KG1 (cell line): ENCODE results near the gene ERICH6B.
"Not testable (repeated sequence)": the region's sequence is repeated elsewhere in the genome, so short reads cannot be mapped to it uniquely, and the experiment has no call there.

Experiments
- DNase-seq: peaks from one replicate; lab custom pipeline; 2025; lab: John Stamatoyannopoulos, UW

ERICH6B gene

DNA sequence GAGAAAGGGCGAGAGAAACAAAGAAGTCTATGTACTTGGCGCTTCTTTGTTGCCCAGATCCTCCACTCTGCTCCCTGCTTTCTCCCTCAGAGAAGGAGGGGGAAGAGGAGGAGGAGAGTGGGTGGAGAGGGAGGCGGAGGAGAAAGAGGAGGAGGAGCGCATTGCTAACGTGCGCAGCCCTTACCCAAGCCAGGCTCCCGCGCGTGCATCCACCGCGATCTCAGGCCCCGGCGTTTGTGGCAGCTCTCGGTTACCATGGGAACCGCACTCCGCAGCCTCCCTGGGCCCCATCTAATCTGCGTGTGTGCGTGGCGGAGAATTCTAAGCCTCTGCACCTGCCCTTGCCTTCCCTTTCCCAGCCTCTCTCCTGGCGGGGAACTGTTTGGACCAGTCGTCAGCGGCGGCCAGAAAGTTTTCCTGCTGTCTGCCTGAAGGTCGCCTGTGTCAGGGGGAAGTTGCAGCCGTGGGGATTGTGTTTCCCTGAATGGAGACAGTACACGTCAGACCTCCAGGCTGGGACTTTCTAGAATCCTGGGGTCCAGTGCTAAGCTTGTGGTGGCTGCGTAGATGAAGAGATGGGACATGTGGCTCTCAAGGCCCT is at the start of gene ERICH6B:
ERICH6B (minus strand) TSS at position 239 of the 601 bp plus-strand sequence. CDS start 18,734 bp downstream, outside the sequence.
- no peak for DNase-seq

DNA sequence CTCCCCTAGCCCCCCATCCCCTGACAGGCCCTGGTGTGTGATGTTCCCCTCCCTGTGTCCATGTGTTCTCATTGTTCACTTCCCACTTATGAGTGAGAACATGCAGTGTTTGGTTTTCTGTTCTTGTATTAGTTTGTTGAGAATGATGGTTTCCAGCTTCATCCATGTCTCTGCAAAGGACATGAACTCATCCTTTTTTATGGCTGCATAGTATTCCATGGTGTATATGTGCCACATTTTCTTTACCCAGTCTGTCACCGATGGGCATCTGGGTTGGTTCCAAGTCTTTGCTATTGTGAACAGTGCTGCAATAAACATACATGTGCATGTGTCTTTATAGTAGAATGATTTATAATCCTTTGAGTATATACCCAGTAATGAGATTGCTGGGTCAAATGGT is 47.4 kb upstream of the ERICH6B start:
- not testable (repeated sequence) for DNase-seq

GRCh38 chr13:45662162-45662561 is 46.6 kb upstream of the ERICH6B start:
- DNase-seq: no peak

GRCh38 chr13:45660458-45660857 is 44.9 kb upstream of the ERICH6B start:
- not testable (repeated sequence) for DNase-seq

DNA sequence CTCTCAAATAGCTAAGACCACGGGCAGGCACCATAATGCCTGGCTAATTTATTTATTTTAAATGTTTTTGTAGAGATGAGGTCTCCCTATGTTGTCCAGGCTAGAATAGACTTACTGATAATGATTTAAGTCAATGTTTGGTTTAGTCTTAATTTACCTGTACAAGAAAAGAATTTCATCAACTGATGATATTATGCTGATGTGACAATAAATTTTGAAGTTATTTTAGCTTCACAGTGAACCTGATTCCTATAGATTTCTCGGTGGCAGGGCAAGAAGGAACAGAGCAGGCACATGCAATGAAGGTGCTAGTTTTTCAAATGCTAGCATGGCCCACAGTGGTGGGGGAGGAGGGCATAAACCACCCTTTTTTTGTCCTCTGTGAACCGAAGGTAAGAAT is 44.0 kb upstream of the ERICH6B start:
- DNase-seq: no peak

GRCh38 chr13:45658586-45659235 is 43.2 kb upstream of the ERICH6B start:
- no peak for DNase-seq

DNA sequence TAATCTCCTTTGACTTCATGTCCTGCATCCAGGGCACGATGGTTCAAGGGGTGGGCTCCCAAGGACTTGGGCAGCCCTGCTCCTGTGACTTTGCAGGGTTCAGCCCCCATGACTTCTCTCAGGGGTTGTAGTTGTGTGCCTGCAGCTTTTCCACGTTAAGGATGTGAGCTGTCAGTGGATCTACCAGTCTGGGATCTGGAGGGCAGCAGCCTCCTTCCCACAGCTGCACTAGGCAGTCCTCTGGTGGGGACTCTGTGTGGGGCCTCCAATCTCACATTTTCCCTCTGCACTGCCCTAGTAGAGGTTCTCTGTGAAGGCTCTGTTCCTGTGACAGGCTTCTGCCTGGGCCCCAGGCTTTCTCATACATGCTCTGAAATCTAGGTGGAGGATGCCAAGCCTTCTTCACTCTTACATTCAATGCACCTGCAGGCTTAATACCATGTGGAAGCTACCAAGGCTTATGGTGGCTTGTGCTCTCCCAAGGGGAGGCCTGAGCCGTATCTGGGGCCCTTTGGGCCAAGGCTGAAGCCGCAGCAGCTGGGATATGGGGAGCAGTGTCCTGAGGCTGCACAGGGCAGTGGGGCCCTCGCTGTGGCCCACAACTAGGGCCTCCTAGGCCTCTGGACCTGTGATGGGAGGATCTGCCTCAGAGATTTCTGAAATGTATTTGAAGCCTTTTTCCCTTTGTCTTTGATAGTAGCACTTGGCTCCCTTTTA is 39.3 kb upstream of the ERICH6B start:
- no peak for DNase-seq

GRCh38 chr13:45645263-45645662 is 29.7 kb upstream of the ERICH6B start:
- DNase-seq: not testable (repeated sequence)

GRCh38 chr13:45642159-45642558 is 26.6 kb upstream of the ERICH6B start:
- not testable (repeated sequence) for DNase-seq

DNA sequence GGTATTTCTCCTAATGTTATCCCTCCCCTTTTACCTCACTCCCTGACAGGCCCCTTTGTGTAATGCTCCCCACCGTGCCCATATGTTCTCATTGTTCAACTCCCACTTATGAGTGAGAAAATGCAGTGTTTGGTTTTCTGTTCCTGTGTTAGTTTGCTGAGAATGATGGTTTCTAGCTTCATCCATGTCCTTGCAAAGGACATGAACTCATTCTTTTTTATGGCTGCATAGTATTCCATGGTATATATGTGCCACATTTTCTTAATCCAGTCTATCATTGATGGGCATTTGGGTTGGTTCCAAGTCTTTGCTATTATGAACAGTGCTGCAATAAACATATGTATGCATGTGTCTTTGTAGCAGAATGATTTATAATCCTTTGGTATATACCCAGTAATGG is 19.8 kb upstream of the ERICH6B start:
- not testable (repeated sequence) for DNase-seq

GRCh38 chr13:45630791-45631190 is 15.3 kb upstream of the ERICH6B start:
- DNase-seq: no peak

DNA sequence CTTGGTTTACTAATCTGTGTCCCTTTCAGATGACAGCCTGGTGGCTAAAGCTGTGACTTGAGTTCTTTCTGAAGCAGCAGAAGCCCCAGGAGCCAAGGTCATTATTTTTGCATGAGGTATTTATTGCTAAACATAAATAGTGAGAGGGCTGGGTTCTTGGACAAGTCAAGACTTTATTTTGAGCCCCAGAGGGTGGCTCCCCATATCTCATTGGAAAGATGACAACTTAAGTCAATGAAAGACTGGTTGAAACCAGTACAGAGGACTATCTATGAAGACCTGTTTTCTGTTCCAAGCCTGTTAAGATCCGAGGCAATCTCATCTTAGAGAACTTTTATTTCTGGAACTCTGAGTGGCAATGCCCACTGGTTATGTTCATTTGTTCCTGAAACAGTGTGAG is 14.4 kb upstream of the ERICH6B start:
- no peak for DNase-seq

DNA sequence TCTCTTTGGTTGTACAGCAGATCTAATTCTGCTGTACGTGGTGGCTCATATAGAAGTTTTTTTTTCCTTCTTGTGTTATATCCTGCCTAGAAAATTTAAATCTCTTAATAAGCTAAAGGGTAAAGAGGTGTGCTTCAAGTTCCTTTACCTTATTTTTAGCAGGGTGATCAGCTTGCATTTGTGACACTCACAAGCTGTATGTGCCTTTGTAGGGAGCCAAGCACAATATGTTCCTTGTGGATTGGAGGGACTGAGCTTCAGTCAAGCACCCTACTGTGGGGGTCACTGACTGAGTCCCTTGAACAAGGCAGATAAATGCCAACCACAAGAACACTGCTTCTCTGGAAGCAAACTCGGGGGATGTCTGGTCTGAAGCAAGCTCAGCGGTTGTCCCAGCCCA is 12.6 kb upstream of the ERICH6B start:
- DNase-seq: no peak

- no peak for DNase-seq
These were observed 12.1 kb upstream of the ERICH6B start for GRCh38 chr13:45627656-45628055.

- peak; percentile 4 for DNase-seq
These were observed 11.3 kb upstream of the ERICH6B start for GRCh38 chr13:45626731-45627374.

DNA sequence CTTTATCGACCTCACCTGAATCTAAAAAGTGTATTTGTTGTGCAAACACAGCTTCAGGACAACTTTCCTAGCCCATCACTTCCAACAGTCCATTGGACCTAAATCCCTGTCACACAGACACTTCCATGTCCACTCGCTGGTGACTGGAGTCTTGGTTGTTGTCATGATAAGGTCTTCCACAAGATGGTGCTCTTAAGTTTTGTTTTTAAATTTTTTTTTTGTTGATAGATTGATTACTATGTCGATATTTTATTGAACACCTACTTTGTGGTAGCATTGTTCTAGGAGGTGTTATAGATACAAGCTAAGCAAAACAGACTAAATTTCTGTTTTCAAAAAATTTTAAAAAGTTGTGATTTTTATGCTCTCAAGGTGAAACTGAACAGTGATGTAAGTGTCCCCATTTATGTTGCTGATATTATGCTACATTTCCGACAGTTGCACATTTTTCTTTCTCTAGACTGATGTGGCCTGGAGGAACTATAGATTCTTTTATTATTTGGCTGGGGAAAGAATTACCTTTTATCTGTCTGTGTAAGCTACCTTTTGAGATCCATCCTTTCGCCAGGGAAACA is 8.1 kb upstream of the ERICH6B start:
- peak; percentile 16 for DNase-seq

DNA sequence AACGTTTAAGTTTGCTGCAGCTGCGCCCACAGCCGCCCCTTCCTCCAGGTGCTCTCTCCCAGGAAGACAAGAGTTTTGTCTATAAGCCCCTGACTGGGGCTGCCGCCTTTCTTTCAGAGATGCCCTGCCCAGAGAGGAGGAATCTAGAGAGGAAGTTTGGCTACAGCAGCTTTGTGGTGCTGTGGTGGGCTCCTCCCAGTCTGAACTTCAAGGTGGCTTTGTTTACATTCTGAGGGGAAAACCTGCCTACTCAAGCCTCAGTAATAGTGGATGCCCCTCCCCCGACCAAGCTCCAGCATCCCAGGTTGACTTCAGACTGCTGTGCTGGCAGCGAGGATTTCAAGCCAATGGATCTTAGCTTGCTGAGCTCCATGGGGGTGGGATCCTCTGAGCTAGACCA is 6.4 kb upstream of the ERICH6B start:
- no peak for DNase-seq

DNA sequence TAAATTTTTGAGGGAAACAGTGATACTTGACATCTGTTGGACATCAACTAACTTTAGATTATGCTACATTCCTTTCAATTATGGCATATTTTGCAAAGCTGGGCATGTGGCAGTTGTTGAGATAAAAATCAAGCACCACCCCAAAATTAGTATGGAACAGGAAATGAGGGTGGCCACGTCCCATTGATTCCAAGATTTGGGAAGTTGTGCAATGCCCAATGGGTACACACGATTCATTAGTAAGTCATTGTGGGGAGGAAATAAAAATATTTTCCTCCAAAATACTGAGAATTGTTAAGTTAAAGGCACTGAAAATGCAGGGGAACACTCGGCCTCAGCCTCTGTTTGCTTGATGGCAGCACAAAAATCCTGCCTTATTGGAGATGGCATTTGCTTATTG is 7.6 kb downstream of the ERICH6B start:
- DNase-seq: no peak

DNA sequence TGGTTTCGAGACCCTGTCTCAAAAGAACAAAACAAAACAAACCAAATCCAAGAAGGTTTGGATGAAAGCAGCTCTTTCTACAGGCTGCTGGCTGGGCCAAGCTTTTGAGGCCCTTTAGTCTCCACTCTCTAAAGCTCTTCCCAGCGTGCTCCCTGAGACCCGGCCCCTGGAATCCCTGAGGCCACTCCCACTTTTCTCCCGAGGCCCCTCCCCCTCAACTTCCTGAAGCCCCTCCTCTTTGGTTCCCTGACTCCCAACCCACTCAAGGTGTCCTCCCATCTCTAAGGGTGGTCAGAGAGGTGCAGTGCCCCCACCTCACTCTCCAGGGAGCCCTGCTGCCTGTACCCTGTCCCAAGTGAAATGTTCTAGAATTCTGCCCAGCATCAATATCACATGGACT is 10.6 kb downstream of the ERICH6B start:
- DNase-seq: no peak

- DNase-seq: no peak
These were observed 12.2 kb downstream of the ERICH6B start for GRCh38 chr13:45603338-45603737.

DNA sequence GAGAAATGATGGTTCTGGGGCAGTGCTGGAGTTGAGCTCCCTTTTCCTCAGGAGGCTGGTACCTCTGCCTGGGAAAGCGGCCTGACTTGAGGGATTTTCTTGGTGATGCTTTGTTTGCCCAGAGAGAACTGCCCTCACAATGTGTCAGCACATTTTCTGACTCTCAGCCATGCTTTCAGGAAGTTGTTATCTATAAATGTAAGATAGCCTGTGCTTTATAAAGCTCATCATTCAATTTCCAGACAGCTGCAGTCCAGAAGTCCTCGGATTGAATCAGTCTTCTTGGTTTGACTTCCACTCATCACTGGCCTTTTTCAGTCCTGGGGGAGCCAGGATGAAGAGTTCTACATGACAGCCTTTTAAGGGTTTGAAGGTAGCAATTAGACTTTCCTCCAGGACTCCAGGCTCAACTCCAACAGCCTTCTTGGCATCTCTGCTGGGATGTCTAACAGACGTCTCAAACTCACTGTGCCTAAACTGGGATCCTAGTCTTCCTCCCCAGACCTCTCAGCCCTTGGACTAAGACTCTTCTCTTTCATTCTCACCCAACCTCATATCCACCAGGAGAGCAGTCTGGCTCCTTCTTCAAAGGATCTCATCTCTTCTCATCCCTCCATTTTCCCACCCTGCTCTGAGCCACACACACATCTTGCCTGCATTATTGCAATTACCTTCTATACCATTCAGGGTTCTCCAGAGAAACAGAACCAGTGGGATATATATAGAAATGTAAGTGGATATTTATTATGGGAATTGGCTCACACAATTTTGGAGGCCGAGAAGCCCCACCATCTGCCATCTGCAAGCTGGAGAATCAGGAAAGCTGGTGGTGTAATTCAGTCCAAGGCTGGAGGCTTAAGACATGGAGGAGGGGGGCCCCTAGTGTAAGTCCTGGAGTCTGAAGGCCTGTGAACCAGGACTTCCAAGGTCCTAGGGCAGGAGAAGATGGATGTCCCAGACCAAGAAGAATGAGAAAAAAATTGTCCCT is 13.1 kb downstream of the ERICH6B start:
- DNase-seq: no peak
